H1 (cell line): ENCODE results near the gene GNG12. TPM values are rescaled to one million over a fixed set of nuclear protein-coding genes. Genes with fewer than 3 reads are reported as not detected.

ENCODE experiments used
- ASH2L ChIP-seq: fragments of 200-600, 300-600 bp; sonication (generic); IDR thresholded peaks from one replicate; pipeline ENCODE4 v1.7.1; 2017; ENCODE audit warnings: low read length
- ATF3 ChIP-seq: IDR thresholded peaks from 2 replicates; pipeline ENCODE4 v1.6.1; 2011; ENCODE audit warnings: low read depth, mild to moderate bottlenecking, low read length; ENCODE audit not compliant: insufficient read depth
- CHD1 ChIP-seq: IDR thresholded peaks from 2 replicates; pipeline ENCODE4 v1.6.1; 2012; ENCODE audit warnings: low read depth, low read length, improper control_type of control experiment
- CHD7 ChIP-seq: fragments of 300-600 bp; sonication (generic); IDR thresholded peaks from 2 replicates; pipeline ENCODE4 v1.7.1; 2012; ENCODE audit warnings: low read length, moderate library complexity, mild to moderate bottlenecking, inconsistent platforms; ENCODE audit not compliant: insufficient replicate concordance
- SP2 ChIP-seq: IDR thresholded peaks from 2 replicates; pipeline ENCODE4 v1.6.1; 2012; ENCODE audit warnings: mild to moderate bottlenecking, low read length, inconsistent platforms
- polyA plus RNA-seq, 7 experiments: library from polyadenylated mRNA; depleted of rRNA in 3 of 7; stranded (reverse) in 5 of 7; unstranded in 2 of 7; fragments of >200 nt in 5 of 7; fragments of 200-250 nt in 2 of 7; gene quantifications; 1 replicate in 5 of 7; 2 replicates in 1 of 7; 4 replicates in 1 of 7; pipeline versions ENCODE4 v1.2.1 to v1.2.3, GENCODE V29; 2011 to 2013; ENCODE audit warnings: missing spikeins in 2 of 7, mixed read lengths in 2 of 7
- total RNA-seq: library from RNA; stranded (reverse); fragmentation: NEBNext Ultra II Directional; extraction: Animal tissue kit (Norgen Biotek cat#: 25700); gene quantifications from 2 replicates; pipeline ENCODE4 v1.2.1, GENCODE V29; 2021
- TF ChIP-seq, protein P1 (sequence below): IDR thresholded peaks from 2 replicates; pipeline ENCODE4 v1.6.1; 2012; ENCODE audit warnings: inconsistent platforms
- TF ChIP-seq, protein P2 (sequence below): IDR thresholded peaks from 2 replicates; pipeline ENCODE4 v1.6.1; 2011; ENCODE audit warnings: low read length, improper control_type of control experiment

GNG12 gene
- total and polyA plus RNA-seq, 2 of the 8 experiments (the other 6 are each of a cell fraction or from before 2014, with no cell fraction given) = 11.4 to 35.8 TPM

GRCh38 chr1:67686267-67687197 lies 146.7 kb downstream of the GNG12 start (continued):
- no peak for TF ChIP-seq CHD7
- TF ChIP-seq, protein P1, sequence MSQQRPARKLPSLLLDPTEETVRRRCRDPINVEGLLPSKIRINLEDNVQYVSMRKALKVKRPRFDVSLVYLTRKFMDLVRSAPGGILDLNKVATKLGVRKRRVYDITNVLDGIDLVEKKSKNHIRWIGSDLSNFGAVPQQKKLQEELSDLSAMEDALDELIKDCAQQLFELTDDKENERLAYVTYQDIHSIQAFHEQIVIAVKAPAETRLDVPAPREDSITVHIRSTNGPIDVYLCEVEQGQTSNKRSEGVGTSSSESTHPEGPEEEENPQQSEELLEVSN = peak; percentile 26; the same call in 1 of the 2 replicates
- TF ChIP-seq SP2 = no peak
- TF ChIP-seq CHD1 = no peak
- TF ChIP-seq ASH2L = peak; percentile 26
- TF ChIP-seq, protein P2, sequence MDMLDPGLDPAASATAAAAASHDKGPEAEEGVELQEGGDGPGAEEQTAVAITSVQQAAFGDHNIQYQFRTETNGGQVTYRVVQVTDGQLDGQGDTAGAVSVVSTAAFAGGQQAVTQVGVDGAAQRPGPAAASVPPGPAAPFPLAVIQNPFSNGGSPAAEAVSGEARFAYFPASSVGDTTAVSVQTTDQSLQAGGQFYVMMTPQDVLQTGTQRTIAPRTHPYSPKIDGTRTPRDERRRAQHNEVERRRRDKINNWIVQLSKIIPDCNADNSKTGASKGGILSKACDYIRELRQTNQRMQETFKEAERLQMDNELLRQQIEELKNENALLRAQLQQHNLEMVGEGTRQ = no peak
- no peak for TF ChIP-seq ATF3
